Measurements from ENCODE around the gene SLC9A5.
A peak's percentile ranks its signal among the peaks of the same experiment; 100 is the strongest.

SLC9A5 gene

GRCh38 chr16:67282447-67282805, 33.6 kb downstream of the SLC9A5 start:
- DNase-seq, result no peak

DNA sequence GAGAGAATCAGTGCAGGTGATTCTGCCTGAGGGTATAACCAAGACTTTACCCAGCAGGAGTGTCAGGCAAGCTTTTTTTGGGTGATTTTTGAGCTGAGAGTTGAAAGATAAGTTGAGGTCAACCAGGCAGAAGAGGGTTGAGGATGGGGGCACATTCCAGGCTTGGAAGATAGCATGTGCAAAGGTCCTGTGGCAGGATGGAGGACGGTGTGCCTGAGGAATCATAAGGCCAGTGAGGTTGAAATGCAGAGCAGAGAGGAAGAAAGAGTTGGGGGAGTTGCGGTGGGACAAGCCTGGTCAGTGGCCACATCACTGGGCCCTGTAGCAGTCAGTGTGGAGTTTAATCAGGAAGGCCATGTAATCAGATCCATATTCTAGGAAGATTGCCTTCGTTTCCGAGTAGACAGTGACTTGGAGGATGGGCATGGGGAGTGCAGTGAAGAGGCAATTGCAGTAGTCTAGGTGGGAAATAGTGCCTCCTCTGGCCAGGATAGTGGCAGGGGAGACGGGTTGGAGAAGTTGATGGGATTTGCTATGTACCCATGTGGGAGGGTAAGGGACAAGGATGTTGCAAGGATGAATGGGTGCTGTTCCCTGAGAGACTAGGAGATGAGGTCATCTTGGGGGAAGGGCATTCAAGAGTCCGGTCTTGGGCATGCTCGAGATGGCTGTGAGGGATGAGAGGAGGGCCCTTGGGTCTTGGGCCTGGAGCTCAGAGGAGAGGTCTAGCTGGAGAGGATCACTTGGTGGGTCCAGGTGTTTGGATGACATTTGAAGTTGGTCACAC, 34.5 kb downstream of the SLC9A5 start:
- no peak for DNase-seq

GRCh38 chr16:67283826-67284555, 35.2 kb downstream of the SLC9A5 start:
- no peak for DNase-seq

GRCh38 chr16:67284699-67285646, 36.2 kb downstream of the SLC9A5 start:
- peak; percentile 31 for DNase-seq

GRCh38 chr16:67286441-67287235, 37.9 kb downstream of the SLC9A5 start:
- no peak for DNase-seq

GRCh38 chr16:67287960-67288359, 39.2 kb downstream of the SLC9A5 start:
- DNase-seq, result no peak

GRCh38 chr16:67291461-67291860, 42.7 kb downstream of the SLC9A5 start:
- no peak for DNase-seq

GRCh38 chr16:67294171-67294757, 45.5 kb downstream of the SLC9A5 start:
- DNase-seq, result no peak

DNA sequence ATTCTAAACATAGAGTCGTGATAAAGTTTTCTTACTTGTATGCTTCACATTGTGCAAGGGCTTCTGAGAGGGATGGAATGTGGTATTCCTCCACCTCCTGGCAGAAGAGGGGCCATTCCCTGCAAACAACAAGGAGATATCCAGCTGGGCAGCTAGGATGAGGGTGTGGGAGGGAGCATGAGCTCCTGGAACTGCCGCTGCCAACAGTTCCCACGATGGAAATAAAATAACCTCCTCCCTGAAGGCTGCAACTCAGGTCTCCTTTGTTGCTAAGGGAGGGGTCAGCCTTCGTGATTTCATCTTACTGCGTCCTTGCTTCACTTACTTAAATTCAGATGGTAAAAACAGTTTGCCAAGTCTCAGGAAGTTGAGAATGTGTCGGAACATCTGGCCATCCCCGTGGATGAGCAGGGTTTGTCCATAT, 46.2 kb downstream of the SLC9A5 start:
- DNase-seq, result no peak

DNA sequence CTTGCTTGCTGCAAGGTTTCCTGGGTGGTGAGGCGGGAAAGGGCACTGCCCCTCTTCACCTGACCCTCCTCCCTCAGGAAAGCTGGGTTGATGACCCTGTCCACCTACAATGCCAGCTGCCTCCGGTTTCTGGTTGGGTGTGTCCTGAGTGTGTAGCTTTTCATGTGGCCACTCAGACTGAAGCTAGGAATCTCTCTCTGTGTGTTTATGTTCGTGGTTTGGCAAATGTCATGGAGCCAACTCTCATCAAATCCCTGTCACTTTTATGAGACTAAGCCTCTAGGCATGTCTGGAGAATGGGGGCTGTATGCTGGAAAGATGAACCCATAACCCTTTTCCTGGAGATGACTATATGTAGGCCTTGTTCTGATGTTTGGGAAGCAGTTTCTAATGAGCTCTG, 47.6 kb downstream of the SLC9A5 start:
- no peak for DNase-seq

DNA sequence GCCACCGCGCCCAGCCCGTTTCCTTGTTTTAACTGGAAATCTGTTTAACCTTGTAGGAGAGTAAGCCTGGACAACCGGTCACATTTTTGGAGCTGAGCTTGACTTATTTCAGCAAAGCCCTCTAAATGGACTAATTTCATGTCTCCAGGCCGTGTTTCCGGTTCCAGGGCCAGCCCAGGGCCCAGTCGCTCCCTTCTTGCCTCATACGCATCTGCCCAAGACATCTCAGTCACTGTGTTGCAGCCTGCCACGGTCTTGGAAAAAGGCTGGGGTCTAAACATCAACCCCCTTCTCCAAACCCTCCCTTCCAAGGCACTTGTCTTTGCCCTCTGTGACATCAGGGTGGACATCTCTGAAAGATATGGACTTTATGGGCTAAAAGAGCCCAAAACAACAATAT, 49.5 kb downstream of the SLC9A5 start:
- no peak for DNase-seq

- DNase-seq, result no peak
These were observed 50.5 kb downstream of the SLC9A5 start for GRCh38 chr16:67299269-67299668.

- no peak for DNase-seq
These were observed 52.5 kb downstream of the SLC9A5 start for GRCh38 chr16:67301080-67301782.

DNA sequence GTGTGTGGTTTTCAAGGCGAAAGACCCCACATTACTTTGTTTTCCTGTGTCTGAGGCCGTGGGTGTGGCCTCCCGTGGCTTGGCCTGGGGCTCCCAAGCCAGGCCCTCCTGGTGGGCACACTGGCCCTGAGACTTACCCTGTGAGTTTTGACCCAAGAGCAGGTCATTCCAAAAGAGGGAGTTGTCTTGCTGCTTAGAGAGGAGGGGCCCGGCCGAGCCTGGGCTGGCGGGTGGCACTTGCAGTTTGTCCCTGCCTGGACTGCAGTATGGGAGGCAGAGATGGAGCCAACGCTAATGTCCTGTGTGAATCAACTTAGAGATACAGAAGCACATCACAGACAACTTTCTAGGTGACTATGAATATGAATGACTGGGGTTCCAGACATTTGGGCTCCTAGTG, 53.3 kb downstream of the SLC9A5 start:
- DNase-seq, result no peak

- DNase-seq, result no peak
These were observed 54.2 kb downstream of the SLC9A5 start for GRCh38 chr16:67302970-67303369.

DNA sequence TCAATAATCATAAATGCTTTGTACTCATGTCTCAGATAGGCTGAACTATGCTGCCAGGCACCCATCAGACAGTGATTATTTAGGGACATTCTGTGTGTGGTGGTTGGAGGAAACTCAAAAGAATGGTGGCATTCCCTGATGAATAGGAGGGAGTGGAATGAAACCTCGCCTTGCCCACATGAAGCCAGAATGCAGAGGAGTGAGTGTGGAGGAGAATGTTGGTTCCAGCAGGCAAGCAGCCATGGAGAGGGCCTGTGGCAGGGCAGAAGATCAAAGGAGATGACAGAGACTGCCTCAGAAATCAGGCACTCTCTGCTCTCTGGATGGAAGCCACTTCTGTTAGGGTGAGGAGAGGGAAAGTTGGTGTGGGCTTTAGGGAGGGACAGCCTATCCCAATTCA, 55.2 kb downstream of the SLC9A5 start:
- no peak for DNase-seq

GRCh38 chr16:67305216-67306071, 56.7 kb downstream of the SLC9A5 start:
- no peak for DNase-seq

DNA sequence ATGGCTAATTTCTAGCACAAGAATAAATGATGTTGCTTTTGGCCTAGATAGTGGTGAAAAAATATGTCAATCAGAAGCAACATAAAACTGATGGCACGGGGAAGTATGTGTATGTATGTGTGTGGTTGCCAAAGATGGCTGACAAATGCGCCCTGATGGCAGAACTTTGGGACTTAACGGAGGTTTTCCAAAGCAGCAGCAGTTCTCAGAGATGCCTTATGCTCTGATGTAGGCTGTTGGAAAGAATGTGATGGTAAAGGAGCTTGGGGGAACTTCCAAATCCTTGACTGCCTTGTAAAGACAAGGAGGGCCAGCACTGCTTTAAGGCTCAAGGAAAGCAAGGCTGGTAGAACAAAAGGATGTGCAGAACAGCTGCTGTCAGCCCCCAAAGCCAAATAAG, 61.8 kb downstream of the SLC9A5 start:
- DNase-seq, result no peak

DNA sequence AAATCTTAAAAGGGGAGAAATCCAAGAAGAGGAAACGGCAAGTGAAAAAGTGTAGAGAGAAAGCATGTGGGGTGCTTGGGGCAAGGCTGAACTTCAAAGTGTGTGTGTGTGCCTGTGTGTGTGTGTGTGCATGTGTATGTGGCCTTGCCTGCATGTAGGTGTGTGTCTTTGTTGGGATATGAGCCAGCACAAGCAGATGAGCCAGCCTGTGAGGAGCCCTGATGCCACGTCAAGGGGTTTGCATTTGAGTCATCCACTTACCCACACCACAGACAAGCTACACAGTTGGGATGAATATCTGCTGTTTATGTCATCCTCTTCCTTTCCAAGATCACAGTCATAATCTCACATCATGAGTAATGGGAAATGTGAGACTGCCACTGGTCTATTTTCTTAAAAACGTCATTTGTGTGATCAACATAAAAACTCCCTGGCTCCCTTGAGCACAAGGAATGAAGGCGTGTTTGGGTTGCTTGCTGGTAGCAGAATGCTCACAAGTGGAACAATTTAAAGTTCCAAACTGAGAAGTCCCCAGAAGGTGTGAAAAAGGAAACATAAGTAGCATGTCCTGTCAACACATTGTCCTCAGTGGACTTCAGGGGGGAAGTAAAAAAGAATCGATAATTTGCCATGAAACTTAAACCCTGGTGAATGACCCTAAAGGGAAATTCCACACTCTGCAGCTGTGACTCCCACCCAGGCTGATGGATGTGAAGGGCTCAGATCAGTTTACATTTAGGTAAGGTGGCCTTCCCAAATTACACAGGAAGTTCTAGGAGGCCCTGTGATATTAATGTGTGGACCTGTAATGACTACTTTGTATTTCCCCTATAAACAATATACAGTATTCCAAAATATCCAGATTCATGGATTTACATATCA, 63.1 kb downstream of the SLC9A5 start:
- DNase-seq, result peak; percentile 32

All from right kidney (tissue), 1 donor.